HG03095 (cell line): ENCODE measurements around the gene COL6A2.
"Not testable (repeated sequence)": the region's sequence is repeated elsewhere in the genome, so short reads cannot be mapped to it uniquely, and the experiment has no call there.

Experiments
- ATAC-seq: cut with Tn5 transposase; IDR thresholded peaks from one replicate; pipeline ENCODE4 v1.9.1; 2021; ENCODE audit warnings: moderate library complexity; ENCODE audit not compliant: unreplicated experiment

COL6A2 gene

DNA sequence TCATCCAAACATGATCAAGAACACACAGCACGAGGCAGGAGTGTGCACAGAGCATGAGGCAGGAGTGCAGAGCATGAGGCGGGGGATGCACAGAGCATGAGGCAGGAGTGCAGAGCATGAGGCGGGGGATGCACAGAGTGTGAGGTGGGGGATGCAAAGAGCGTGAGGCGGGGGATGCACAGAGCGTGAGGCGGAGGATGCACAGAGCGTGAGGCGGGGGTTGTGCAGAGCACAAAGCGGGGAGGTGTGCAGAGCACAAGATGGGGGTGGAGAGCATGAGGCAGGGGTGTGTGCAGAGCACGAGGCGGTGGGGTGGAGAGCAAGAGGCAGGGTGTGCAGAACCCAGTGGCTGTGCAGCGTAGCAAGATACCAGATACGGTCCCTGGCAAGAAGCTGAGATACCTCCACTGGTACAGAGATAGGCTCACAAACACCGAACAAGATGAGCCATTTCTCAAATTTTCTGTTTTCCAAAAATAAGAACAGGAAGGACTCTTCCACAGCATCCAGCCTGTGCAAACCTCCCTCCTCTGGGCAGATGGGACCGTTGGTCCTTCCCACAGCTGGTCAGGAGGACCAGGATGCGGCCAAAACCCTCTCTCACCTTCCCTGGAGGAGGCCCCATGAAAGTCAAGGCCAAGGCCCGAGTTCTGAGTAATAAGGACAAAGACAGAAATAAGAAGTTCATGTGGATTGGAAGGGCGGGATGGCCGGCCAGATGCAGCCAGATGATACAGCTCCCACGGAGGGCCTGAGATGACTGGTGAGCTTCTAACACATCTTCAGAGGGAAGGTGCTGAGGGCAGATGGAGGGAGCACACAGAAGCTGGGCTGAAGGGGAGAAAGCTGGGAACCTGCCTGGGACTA lies 74.3 kb downstream of the COL6A2 start:
- ATAC-seq: no peak

DNA sequence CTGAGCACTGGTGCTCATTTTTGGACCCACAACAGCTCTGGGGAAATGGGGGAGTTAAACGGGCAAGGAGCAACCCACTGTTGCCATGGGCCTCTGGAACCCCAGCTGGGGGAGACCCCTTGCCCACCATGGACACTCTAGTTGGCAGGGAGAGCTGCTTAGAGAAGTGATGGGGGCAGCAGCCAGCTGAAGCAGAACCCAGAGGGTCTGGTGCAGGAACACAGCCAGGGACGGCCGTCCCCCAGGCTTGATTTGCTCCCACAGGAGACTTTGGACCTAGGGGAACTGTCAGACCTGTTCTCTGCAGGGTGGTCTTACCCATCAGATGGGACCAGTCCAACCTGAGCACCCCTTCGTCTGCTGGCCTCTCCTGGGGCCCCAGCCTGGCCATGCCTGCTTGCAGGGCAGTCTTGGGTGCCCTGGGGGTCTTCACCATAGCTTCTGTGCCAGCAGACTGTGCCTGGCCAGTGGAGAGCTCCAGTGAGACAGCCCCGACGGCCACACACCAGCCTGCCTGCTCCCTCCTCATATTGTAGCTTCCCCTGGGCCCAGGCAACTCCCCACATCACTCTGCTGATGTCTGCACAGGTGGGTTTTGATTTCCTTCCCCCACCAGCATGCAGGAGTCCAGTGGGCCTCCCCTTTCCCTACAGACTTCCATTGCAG lies 75.1 kb downstream of the COL6A2 start:
- ATAC-seq: no peak

GRCh38 chr21:46173573-46173972 lies 75.7 kb downstream of the COL6A2 start:
- ATAC-seq: no peak

GRCh38 chr21:46176443-46177129 lies 78.7 kb downstream of the COL6A2 start:
- ATAC-seq: not testable (repeated sequence)

DNA sequence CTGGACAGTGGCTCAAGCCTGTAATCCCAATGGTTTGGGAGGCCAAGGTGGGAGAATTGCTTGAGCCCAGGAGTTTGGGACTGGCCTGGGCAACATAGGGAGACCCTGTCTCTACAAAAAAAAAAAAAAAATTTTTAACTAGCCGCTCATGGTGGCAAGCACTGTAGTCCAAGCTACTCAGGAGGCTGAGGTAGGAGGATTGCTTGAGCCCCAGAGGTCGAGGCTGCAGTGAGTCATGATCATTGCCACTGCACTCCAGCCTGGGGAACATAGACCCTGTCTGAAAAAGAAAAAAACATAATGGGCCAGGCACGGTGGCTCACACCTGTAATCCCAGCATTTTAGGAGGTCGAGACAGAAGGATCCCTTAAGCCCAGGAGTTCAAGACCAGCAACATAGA lies 81.0 kb downstream of the COL6A2 start:
- ATAC-seq: no peak
